Neural crest cell (in vitro differentiated cells): Measurements from ENCODE around the gene SNAP47. TPM values are rescaled to one million over a fixed set of nuclear protein-coding genes. Genes with fewer than 3 reads are reported as not detected.
A peak's percentile ranks its signal among the peaks of the same experiment; 100 is the strongest.

ENCODE experiments used
- DNase-seq: peaks from one replicate; pipeline ENCODE4 v3.0.0; 2021; ENCODE audit warnings: low read depth, mixed read lengths, low spot score
- H3K27ac Mint-ChIP-seq: one replicate; pipeline ENCODE4 v1.8.0; 2021; ENCODE audit warnings: mild to moderate bottlenecking, mixed read lengths; ENCODE audit not compliant: unreplicated experiment
- H3K27me3 Mint-ChIP-seq: 2 replicates; pipeline ENCODE4 v1.8.0; 2021; ENCODE audit warnings: low read depth, mild to moderate bottlenecking, mixed read lengths
- H3K36me3 Mint-ChIP-seq: 2 replicates; pipeline ENCODE4 v1.8.0; 2021; ENCODE audit warnings: low read depth, mild to moderate bottlenecking, mixed read lengths
- H3K4me1 Mint-ChIP-seq: 2 replicates; pipeline ENCODE4 v1.8.0; 2021; ENCODE audit warnings: mixed read lengths
- H3K4me3 Mint-ChIP-seq: one replicate; pipeline ENCODE4 v1.8.0; 2021; ENCODE audit warnings: mild to moderate bottlenecking, mixed read lengths
- H3K9me3 Mint-ChIP-seq: 2 replicates; pipeline ENCODE4 v1.8.0; 2021; ENCODE audit warnings: mixed read lengths
- total RNA-seq: library from RNA; stranded (reverse); gene quantifications from 2 replicates; pipeline ENCODE4 v1.2.1, GENCODE V29; 2021
- TF ChIP-seq, protein P1 (sequence below): fragments of 200-600 bp; sonication (generic); conservative IDR thresholded peaks from 2 replicates; pipeline ENCODE4 v1.5.0; 2021; ENCODE audit warnings: antibody characterized with exemption, mild to moderate bottlenecking

SNAP47 gene
- total RNA-seq, 1 donor from 2014 or later = 45.3 TPM

DNA sequence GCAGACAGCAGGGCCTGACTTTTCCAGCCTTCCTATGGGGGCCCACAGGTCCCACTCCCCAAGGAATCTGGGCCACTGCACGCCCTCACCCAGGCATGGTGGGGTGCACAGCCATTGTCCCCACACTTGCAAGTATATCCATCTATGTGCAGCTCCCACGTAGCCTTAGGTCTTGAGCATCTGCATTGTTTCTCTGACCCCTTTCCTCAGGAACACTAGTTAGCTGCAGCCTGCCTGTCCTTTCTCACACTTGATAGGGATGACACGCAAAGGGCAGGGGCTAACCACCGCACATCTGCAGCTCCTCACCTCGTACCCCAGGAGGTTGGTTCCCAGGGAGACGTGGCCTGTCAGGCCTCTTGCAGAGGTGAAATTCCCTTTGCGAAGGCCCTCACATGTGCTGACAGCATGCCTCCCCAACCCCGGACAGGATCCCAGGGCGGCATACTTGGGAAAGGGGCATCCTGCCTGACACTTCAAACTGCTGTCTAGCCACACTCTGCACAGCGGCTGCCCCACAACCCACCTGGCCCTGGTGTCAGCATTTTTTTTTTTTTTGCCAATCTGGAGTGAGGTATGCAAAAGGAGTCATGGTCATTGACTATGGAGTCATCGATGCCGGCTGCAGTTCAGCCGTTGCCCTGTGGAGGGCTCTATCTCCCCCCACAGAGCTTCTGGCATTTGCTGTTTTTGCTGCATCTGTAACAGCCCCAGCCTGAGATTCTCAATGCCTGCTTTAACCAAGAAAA, 5.2 kb upstream of the SNAP47 start:
- Mint-ChIP-seq H3K4me1 (peaks cover 37% of the 10 kb centered on the region), H3K27ac (no peak overlapping the region), H3K36me3 (no peaks in the 10 kb centered on the region), H3K27me3 (peaks cover 15% of the 10 kb centered on the region), H3K4me3 (peak overlapping the region; percentile 88), H3K9me3 (no peaks in the 10 kb centered on the region)
- TF ChIP-seq, protein P1, sequence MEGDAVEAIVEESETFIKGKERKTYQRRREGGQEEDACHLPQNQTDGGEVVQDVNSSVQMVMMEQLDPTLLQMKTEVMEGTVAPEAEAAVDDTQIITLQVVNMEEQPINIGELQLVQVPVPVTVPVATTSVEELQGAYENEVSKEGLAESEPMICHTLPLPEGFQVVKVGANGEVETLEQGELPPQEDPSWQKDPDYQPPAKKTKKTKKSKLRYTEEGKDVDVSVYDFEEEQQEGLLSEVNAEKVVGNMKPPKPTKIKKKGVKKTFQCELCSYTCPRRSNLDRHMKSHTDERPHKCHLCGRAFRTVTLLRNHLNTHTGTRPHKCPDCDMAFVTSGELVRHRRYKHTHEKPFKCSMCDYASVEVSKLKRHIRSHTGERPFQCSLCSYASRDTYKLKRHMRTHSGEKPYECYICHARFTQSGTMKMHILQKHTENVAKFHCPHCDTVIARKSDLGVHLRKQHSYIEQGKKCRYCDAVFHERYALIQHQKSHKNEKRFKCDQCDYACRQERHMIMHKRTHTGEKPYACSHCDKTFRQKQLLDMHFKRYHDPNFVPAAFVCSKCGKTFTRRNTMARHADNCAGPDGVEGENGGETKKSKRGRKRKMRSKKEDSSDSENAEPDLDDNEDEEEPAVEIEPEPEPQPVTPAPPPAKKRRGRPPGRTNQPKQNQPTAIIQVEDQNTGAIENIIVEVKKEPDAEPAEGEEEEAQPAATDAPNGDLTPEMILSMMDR = peak; percentile 69
- peak; percentile 54 for DNase-seq

DNA sequence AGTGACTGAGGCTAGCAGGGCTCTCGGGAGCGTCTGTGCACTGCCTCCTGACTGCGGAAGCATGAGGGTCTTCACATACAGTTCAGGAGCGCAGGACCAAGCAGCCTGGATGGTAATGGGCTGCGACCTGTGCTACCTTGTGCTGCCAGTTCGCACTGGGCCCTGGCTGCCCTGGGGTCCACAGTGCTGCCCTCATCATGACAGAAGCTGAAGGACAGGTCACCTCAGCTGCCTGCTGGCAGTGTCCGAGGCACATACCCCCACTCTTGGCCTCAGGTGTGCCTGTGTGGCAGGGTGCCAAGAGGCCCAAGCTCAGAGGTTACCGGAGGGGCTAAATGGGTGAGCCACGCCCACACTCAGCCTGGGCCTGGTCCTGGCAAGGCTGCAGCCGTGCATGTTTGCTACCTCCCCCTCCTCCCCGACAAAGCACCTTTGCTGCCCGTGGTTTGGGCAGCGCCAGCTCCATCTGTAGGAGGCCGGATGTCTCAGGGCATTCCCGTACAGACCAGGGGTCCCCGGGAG, 4.5 kb upstream of the SNAP47 start:
- Mint-ChIP-seq H3K9me3 (no peaks in the 10 kb centered on the region), H3K4me1 (peaks cover 33% of the 10 kb centered on the region), H3K36me3 (no peaks in the 10 kb centered on the region), H3K27me3 (peaks cover 15% of the 10 kb centered on the region), H3K4me3 (peak overlapping the region; percentile 88), H3K27ac (no peak overlapping the region)
- no peak for DNase-seq
- TF ChIP-seq, protein P1 = peak; percentile 9

DNA sequence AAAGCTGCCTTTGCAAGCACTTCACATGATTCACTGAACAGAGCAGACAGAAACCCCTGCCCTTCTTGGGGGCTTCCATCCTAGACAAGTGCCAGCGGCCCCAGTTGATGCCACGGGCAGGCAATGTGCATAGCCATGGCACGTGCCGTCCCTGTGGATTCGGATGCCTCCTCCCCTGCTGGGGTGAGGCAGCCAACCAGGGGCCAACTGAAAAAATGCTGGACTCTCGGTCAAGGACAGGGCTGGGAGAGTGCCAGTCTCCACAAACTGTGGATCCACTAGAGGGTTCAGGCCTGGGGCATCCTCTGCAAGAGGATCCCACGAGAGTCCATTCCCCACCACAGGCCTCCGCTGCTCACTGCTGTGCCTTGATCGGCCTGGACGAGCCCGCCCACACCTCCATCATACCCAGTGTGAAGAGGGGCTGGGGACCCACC, 4.0 kb upstream of the SNAP47 start:
- H3K27me3 Mint-ChIP-seq = peaks cover 15% of the 10 kb centered on the region
- H3K27ac Mint-ChIP-seq = no peak overlapping the region
- H3K4me3 Mint-ChIP-seq = peak overlapping the region; percentile 59
- no peaks in the 10 kb centered on the region for H3K9me3 Mint-ChIP-seq
- TF ChIP-seq, protein P1 = no peak
- peaks cover 38% of the 10 kb centered on the region for H3K4me1 Mint-ChIP-seq
- no peaks in the 10 kb centered on the region for H3K36me3 Mint-ChIP-seq
- DNase-seq = no peak

DNA sequence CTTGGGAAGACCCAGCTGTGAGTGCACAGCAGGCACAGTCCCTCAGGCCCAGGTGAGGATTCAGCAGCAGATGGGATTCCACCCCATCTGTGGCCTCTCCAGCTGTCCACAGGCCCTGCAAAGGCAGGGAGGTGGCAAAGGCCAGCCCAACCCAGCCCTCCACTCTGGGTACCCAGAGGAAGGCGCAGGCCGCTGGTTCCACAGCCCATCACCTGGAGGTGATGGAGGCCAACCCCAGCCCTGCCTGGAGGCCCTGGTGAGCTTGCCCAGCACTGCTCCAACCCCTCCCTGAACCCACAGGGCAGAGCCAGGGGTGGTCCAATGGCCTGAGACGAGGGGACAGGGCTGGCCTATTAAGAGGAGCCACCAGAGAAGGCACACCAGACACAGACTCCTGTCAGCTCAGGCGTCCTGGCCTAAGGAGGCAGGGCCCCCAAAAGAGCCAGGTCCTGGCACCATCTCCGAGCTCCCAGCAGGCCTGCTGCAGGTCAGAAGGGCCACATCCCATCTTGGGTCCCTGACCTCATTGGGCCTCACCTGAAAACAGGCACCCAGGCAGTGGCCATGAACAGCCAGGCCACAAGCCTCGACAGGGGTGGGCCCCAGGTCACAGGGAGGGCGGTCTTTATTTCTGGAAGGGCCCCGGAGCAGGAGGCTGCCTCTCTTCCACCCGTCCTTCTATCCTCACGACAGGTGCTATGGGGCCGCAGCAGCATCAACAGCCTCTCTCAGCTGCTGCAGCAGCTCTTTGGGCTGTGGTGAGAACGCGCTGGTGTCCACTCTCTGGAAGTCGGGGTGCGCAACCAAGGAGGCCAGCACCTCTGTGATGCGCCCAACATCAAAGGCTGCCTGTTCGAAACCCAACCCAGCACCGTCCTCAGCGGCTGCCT, 3.3 kb upstream of the SNAP47 start:
- H3K4me3 Mint-ChIP-seq = peak overlapping the region; percentile 57
- DNase-seq = no peak
- H3K4me1 Mint-ChIP-seq = peaks cover 38% of the 10 kb centered on the region
- TF ChIP-seq, protein P1 = no peak
- H3K27ac Mint-ChIP-seq = no peak overlapping the region
- H3K9me3 Mint-ChIP-seq = no peaks in the 10 kb centered on the region
- H3K27me3 Mint-ChIP-seq = peaks cover 9% of the 10 kb centered on the region
- H3K36me3 Mint-ChIP-seq = no peaks in the 10 kb centered on the region

DNA sequence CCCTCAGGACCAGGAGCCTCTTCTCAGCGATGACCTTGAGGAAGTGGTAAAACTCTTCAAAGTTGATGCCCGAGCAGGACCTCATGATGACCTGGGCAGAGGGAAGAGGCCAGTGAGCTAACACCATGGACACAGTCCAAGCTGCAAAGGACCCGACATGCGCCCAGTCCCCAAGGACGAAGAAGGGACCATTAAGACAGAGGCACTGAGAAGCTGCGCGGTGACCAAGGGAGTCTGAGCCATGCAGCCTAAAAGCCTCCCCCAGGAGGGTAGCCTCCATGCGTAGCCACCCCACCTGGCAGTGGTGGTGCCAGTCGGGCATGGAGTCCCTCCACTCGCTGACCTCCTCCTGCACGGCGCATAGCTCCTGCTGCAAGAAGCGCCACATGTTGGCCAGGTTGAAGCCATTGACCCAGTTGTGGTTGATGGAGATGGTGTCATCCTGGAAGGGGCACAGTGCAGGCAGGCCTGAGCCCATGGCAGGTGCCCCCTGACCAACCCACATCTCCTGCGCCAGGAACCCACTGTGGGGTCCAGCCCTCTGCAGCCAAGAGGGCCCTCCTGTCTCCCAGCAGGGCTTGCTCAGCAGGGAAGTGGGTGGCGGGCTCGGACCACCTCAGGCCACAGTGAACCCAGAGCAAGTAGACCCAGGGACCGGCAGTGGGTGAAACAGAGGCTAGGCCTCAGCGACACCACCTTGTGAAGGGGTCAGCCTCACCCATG, 2.5 kb upstream of the SNAP47 start:
- Mint-ChIP-seq H3K4me3 (peak overlapping the region; percentile 57), H3K27ac (no peak overlapping the region), H3K9me3 (no peaks in the 10 kb centered on the region), H3K36me3 (no peaks in the 10 kb centered on the region), H3K4me1 (peaks cover 41% of the 10 kb centered on the region), H3K27me3 (peaks cover 5% of the 10 kb centered on the region)
- TF ChIP-seq, protein P1 = no peak
- DNase-seq = no peak
